Prostate gland (tissue), 2 donors: ENCODE measurements around the gene C1orf216.

ENCODE experiments used
- POLR2A ChIP-seq: fragments of 450-650 bp; IDR thresholded peaks from one replicate; pipeline ENCODE4 v1.6.1; 2016; ENCODE audit warnings: antibody characterized with exemption, mild to moderate bottlenecking
- POLR2AphosphoS5 ChIP-seq: sonication (generic); formaldehyde crosslinking; IDR thresholded peaks from one replicate; pipeline ENCODE4 v1.6.1; 2017; ENCODE audit warnings: antibody characterized with exemption
- TF ChIP-seq, protein P1 (sequence below), 4 experiments: fragments of 200-600 bp in 2 of 4; fragments of 450-650 bp in 2 of 4; sonication (generic) in 2 of 4; IDR thresholded peaks; 1 replicate in 3 of 4; 2 replicates in 1 of 4; pipeline ENCODE4 v1.5.1; 2016 to 2019; ENCODE audit warnings: antibody characterized with exemption in 4 of 4, mild to moderate bottlenecking in 2 of 4, moderate library complexity in 2 of 4

DNA sequence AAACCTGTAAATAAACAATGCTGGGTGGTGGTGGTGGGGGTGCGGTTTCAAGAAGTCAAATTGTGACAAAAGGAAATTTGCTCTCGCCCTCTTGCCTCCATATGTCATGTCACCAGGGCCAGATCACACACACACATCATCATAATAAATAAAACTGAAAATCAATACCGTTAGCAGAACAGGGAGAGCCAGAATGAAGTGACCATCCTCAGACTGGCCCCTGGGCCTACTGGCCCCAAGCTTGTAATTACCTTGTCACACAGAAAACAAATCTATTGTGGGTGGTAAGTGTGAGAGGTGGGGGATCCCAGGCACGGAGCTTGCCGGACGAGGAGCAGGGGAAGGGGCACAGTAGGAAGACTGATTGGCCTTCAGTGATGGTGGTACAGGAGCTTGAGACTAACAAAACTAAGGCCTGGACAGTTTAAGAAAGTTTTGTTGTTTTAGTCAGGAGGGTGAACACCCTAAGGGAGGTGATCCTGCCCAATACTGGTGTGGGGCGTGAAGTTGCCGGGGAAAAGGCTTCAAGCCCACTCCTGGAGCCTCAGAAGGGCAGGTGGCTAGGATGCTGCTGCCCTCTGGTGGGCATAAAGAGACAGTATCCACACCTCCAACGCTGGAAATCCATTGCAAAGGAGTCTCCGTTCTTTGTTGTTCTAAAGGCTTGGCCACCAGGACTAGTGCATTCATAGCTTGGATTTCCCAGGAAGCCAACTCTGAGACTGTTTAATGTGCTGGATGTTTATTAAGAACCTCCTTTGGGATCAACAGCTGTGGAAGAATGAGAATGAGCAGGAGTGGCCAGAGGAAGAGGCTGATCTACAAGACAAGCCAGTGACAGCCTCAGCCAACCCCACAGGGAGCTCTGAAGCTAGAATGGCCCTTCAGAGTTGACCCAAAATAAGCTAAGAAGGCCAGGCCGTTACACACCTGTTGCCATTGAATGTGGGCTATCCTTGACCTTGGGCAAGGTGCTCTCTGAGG, 8.1 kb upstream of the C1orf216 start:
- TF ChIP-seq POLR2AphosphoS5 (no peak), POLR2A (no peak)
- TF ChIP-seq, protein P1, sequence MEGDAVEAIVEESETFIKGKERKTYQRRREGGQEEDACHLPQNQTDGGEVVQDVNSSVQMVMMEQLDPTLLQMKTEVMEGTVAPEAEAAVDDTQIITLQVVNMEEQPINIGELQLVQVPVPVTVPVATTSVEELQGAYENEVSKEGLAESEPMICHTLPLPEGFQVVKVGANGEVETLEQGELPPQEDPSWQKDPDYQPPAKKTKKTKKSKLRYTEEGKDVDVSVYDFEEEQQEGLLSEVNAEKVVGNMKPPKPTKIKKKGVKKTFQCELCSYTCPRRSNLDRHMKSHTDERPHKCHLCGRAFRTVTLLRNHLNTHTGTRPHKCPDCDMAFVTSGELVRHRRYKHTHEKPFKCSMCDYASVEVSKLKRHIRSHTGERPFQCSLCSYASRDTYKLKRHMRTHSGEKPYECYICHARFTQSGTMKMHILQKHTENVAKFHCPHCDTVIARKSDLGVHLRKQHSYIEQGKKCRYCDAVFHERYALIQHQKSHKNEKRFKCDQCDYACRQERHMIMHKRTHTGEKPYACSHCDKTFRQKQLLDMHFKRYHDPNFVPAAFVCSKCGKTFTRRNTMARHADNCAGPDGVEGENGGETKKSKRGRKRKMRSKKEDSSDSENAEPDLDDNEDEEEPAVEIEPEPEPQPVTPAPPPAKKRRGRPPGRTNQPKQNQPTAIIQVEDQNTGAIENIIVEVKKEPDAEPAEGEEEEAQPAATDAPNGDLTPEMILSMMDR (IDR thresholded peaks at IDR 0.05) = peak; percentile 68 to 85 (median 74)
